Stimulated activated CD4-positive, alpha-beta T cell treated with anti-CD3 and anti-CD28 coated beads, Interleukin-2, amount 100 ng/mL, for 4 hours (primary cell): ENCODE measurements around the gene MTPN.

Source experiments
- DNase-seq: peaks from one replicate; pipeline ENCODE4 v3.0.0-alpha.2; 2020; ENCODE audit warnings: low read depth

The MTPN gene

GRCh38 chr7:135924302-135924701 is 52.9 kb downstream of the MTPN start:
- no peak for DNase-seq

- DNase-seq: no peak
Observed at GRCh38 chr7:135922263-135922662, 54.9 kb downstream of the MTPN start.

GRCh38 chr7:135920478-135920877 is 56.7 kb downstream of the MTPN start:
- no peak for DNase-seq

- DNase-seq: no peak
Observed at GRCh38 chr7:135919071-135919841, 57.9 kb downstream of the MTPN start.

DNA sequence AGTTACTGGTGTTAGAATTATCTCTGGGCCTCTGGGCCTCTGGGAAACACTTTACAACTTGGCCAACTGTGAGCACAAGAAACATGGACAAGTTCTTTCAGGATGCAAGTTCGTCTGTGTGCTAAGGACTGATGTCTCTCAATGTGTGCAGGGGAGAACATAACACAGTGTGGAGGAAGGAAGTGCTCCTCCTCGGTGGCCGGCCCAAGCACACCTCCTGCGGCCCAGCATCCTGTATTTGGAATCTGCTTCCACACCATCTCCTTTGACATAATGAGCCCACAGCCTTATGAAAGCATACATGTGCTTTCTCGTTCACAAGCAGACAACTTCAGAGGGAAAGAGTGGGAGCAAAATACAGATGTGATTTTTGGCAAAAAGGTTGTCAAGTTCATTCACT is 59.0 kb downstream of the MTPN start:
- DNase-seq: no peak

- no peak for DNase-seq
Observed at GRCh38 chr7:135917721-135918120, 59.4 kb downstream of the MTPN start.

DNA sequence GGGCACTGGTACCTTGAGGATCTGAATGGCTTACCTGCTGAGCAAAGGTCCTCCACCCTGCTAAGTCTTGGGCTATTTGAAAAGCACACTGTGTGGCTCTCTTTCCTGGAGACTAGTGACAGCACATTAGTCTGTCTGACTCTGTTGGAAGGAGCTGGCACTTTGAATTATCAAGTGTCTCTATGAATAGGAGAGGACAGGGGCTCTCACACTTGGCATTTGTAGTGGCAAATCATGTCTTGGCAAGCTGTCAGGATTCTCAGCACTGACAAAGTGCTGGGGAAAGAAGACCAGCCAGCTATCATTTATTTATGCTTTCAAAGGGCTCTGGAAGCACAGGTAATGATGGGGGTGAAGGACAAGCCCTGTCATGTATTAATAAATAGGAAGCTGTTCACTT is 62.8 kb downstream of the MTPN start:
- DNase-seq: no peak

- no peak for DNase-seq
Observed at GRCh38 chr7:135913404-135913803, 63.8 kb downstream of the MTPN start.

- no peak for DNase-seq
Observed at GRCh38 chr7:135911099-135911498, 66.1 kb downstream of the MTPN start.

- no peak for DNase-seq
Observed at GRCh38 chr7:135910393-135911036, 66.6 kb downstream of the MTPN start.

GRCh38 chr7:135905858-135906257 is 71.3 kb downstream of the MTPN start:
- DNase-seq: no peak

DNA sequence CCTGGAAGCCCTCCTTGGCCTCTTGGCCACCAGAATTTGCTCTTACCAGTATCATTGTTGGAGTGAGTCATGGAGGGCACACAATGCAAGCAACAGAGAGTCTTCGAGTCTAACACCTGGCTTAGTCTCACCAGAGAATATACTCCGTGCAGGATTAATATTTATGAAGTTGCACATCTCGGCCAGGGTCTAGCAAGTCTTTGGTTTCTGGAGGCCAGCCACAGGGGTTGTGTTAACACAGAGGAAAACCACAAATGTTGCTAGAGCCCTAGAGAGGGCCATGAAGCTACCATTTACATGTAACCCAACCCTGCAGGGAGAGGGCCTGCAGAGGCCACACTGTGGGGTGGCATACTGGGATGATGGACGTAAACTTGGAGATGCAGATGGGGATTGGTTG is 71.8 kb downstream of the MTPN start:
- DNase-seq: no peak

GRCh38 chr7:135904282-135904681 is 72.9 kb downstream of the MTPN start:
- no peak for DNase-seq

GRCh38 chr7:135901585-135902540 is 75.3 kb downstream of the MTPN start:
- DNase-seq: no peak

GRCh38 chr7:135900065-135900546 is 77.1 kb downstream of the MTPN start:
- DNase-seq: no peak

GRCh38 chr7:135899458-135900064 is 77.6 kb downstream of the MTPN start:
- no peak for DNase-seq

DNA sequence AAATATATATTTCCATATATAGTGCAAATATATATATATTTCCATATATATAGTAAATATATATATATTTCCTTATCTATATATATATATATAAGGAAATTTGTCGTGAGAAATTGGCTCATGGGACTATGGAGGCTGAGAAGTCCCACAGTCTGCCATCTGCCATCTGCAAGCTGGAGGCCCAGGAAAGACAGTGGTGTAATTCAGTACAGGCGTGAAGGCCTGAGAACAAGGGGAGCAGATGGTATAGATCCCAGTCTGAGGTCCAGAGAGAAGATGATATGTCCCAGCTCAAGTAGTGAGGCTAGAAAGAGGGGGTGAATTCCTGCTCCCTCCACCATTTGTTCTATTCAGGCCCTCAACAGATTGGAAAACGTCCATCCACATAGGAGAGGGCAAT is 78.9 kb downstream of the MTPN start:
- DNase-seq: no peak

DNA sequence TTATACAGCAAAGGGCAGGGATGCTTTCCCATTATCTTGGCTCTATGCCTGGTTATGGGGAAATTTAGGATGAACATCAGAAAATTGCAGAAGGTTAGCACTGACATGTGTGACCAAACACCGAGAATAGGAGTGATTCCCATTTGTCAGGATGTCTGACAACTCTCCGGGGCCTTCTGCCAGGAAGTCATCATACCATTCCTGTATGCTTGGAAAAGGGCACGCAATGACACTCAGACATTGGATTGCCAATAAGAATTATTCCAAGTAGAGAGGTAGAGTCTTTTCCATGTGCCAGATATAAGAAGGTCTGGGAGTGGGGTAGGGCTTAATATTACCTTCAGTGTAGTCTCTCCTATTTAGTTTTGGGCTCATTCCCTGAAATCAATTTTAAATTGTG is 82.3 kb downstream of the MTPN start:
- DNase-seq: no peak

DNA sequence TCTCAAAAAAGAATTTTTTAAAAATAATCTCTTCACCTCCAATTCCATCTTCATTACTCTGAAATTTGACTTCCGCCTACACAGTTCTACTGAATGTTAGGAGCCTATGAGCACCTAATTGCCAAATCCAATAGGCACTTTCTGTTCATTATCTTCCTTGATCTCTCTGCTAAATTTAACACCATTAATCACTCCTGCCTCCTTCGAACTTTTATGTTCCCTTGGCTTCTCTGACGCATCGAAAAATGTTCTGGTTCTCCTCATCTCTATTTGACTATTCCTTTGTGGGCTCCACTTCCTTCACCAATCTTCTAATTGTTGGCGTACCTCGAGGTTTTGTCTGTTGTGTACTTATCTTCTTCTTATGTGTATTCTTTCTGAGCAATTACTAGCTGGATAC is 87.3 kb downstream of the MTPN start:
- no peak for DNase-seq

- no peak for DNase-seq
Observed at GRCh38 chr7:135888740-135889139, 88.4 kb downstream of the MTPN start.

GRCh38 chr7:135886345-135887132 is 90.6 kb downstream of the MTPN start:
- DNase-seq: no peak
